ENCODE data around the gene GSTK1.

DNA sequence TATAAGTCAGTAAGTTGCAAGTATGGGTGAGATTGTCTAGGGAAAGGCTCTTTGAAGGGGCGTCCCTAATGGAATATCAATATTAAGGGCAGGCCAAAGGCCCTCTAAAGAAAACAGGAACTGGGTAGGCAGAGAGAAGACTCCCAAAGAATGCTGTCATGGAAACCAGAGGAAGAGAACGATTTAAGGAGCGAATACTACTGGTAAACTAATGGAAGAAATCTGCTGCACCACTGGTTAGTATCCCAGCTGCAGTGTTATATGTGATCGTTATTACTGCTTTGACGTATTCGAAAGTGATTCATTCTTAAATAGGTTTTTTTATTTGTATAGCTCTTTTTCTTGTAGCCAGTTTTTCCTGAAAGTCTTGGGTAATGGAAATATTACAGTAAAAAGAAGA is 26.2 kb downstream of the GSTK1 start:
- TF ChIP-seq, protein P1, sequence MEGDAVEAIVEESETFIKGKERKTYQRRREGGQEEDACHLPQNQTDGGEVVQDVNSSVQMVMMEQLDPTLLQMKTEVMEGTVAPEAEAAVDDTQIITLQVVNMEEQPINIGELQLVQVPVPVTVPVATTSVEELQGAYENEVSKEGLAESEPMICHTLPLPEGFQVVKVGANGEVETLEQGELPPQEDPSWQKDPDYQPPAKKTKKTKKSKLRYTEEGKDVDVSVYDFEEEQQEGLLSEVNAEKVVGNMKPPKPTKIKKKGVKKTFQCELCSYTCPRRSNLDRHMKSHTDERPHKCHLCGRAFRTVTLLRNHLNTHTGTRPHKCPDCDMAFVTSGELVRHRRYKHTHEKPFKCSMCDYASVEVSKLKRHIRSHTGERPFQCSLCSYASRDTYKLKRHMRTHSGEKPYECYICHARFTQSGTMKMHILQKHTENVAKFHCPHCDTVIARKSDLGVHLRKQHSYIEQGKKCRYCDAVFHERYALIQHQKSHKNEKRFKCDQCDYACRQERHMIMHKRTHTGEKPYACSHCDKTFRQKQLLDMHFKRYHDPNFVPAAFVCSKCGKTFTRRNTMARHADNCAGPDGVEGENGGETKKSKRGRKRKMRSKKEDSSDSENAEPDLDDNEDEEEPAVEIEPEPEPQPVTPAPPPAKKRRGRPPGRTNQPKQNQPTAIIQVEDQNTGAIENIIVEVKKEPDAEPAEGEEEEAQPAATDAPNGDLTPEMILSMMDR (IDR thresholded peaks at IDR 0.05): no peak
- no peak for TF ChIP-seq POLR2A (IDR thresholded peaks at IDR 0.05)

Measured in uterus (tissue), 2 donors.